Uterus (tissue), 2 donors: Measurements from ENCODE around the gene KDM4C.

Source experiments
- CTCF ChIP-seq, 4 experiments: fragments of 200-600 bp in 2 of 4; fragments of 450-650 bp in 2 of 4; sonication (generic) in 2 of 4; IDR thresholded peaks; one replicate each; pipeline ENCODE4 v1.5.1; 2016 to 2019; ENCODE audit warnings: antibody characterized with exemption in 4 of 4, mild to moderate bottlenecking in 2 of 4, moderate library complexity in 1 of 4
- POLR2A ChIP-seq, 2 donors: fragments of 450-650 bp; IDR thresholded peaks; one replicate each; pipeline ENCODE4 v1.6.1; 2016; ENCODE audit warnings: antibody characterized with exemption in 2 of 2, mild to moderate bottlenecking in 1 of 2, moderate library complexity in 1 of 2

GRCh38 chr9:6714176-6714575, 43.6 kb upstream of the KDM4C start:
- TF ChIP-seq POLR2A (IDR thresholded peaks at IDR 0.05) = no peak
- no peak for TF ChIP-seq CTCF (IDR thresholded peaks at IDR 0.05)
